Measurements from ENCODE around the gene NLRC5.
"Not testable (repeated sequence)": the region's sequence is repeated elsewhere in the genome, so short reads cannot be mapped to it uniquely, and the experiment has no call there.

NLRC5 gene

GRCh38 chr16:56970934-56971767 is 18.2 kb upstream of the NLRC5 start:
- no peaks in the 10 kb centered on the region for H3K9me3 ChIP-seq (ENCODE audit: control insufficient read depth, insufficient read depth, low read length)
- H3K4me1 ChIP-seq (ENCODE audit: insufficient read depth, low read length), result no peaks in the 10 kb centered on the region
- H3K36me3 ChIP-seq (ENCODE audit: insufficient read depth, low read length), result no peaks in the 10 kb centered on the region
- no peak overlapping the region for H3K9ac ChIP-seq (ENCODE audit: low read depth, low read length)

- Histone ChIP-seq H3K9ac (ENCODE audit: low read depth, low read length) (no peak overlapping the region), H3K9me3 (ENCODE audit: control insufficient read depth, insufficient read depth, low read length) (no peaks in the 10 kb centered on the region), H3K36me3 (ENCODE audit: insufficient read depth, low read length) (no peaks in the 10 kb centered on the region), H3K4me1 (ENCODE audit: insufficient read depth, low read length) (no peaks in the 10 kb centered on the region)
Observed at GRCh38 chr16:56971768-56972043, 17.7 kb upstream of the NLRC5 start.

- no peaks in the 10 kb centered on the region for H3K9me3 ChIP-seq (ENCODE audit: control insufficient read depth, insufficient read depth, low read length)
- H3K9ac ChIP-seq (ENCODE audit: low read depth, low read length), result no peak overlapping the region
- no peaks in the 10 kb centered on the region for H3K4me1 ChIP-seq (ENCODE audit: insufficient read depth, low read length)
- no peaks in the 10 kb centered on the region for H3K36me3 ChIP-seq (ENCODE audit: insufficient read depth, low read length)
Observed at GRCh38 chr16:56972403-56973293, 16.7 kb upstream of the NLRC5 start.

- Histone ChIP-seq H3K4me1 (ENCODE audit: insufficient read depth, low read length) (no peaks in the 10 kb centered on the region), H3K9me3 (ENCODE audit: control insufficient read depth, insufficient read depth, low read length) (no peaks in the 10 kb centered on the region), H3K9ac (ENCODE audit: low read depth, low read length) (no peak overlapping the region), H3K36me3 (ENCODE audit: insufficient read depth, low read length) (no peaks in the 10 kb centered on the region)
Observed at GRCh38 chr16:56973294-56973689, 16.1 kb upstream of the NLRC5 start.

GRCh38 chr16:56973899-56974298 is 15.5 kb upstream of the NLRC5 start:
- not testable (repeated sequence) for H3K4me1 ChIP-seq (ENCODE audit: insufficient read depth, low read length); H3K36me3 ChIP-seq (ENCODE audit: insufficient read depth, low read length); H3K9ac ChIP-seq (ENCODE audit: low read depth, low read length); H3K9me3 ChIP-seq (ENCODE audit: control insufficient read depth, insufficient read depth, low read length)

- H3K4me1 ChIP-seq (ENCODE audit: insufficient read depth, low read length), result no peaks in the 10 kb centered on the region
- no peak overlapping the region for H3K9ac ChIP-seq (ENCODE audit: low read depth, low read length)
- H3K36me3 ChIP-seq (ENCODE audit: insufficient read depth, low read length), result no peaks in the 10 kb centered on the region
- no peaks in the 10 kb centered on the region for H3K9me3 ChIP-seq (ENCODE audit: control insufficient read depth, insufficient read depth, low read length)
Observed at GRCh38 chr16:56974549-56975300, 14.6 kb upstream of the NLRC5 start.

- Histone ChIP-seq H3K4me1 (ENCODE audit: insufficient read depth, low read length) (no peaks in the 10 kb centered on the region), H3K9ac (ENCODE audit: low read depth, low read length) (no peak overlapping the region), H3K9me3 (ENCODE audit: control insufficient read depth, insufficient read depth, low read length) (no peaks in the 10 kb centered on the region; the same call in 1 of the 2 replicates), H3K36me3 (ENCODE audit: insufficient read depth, low read length) (no peaks in the 10 kb centered on the region)
Observed at GRCh38 chr16:56975714-56976113, 13.6 kb upstream of the NLRC5 start.

GRCh38 chr16:56977216-56977615 is 12.1 kb upstream of the NLRC5 start:
- Histone ChIP-seq H3K9me3 (ENCODE audit: control insufficient read depth, insufficient read depth, low read length) (no peaks in the 10 kb centered on the region; the same call in 1 of the 2 replicates), H3K4me1 (ENCODE audit: insufficient read depth, low read length) (0 out of 2 replicates have a peak, but pooled peaks cover 4% of the 10 kb centered on the region), H3K36me3 (ENCODE audit: insufficient read depth, low read length) (no peaks in the 10 kb centered on the region), H3K9ac (ENCODE audit: low read depth, low read length) (no peak overlapping the region)

- H3K9ac ChIP-seq (ENCODE audit: low read depth, low read length), result no peak overlapping the region
- no peaks in the 10 kb centered on the region; the same call in 1 of the 2 replicates for H3K9me3 ChIP-seq (ENCODE audit: control insufficient read depth, insufficient read depth, low read length)
- 0 out of 2 replicates have a peak, but pooled peaks cover 4% of the 10 kb centered on the region for H3K4me1 ChIP-seq (ENCODE audit: insufficient read depth, low read length)
- no peaks in the 10 kb centered on the region for H3K36me3 ChIP-seq (ENCODE audit: insufficient read depth, low read length)
Observed at GRCh38 chr16:56977823-56978430, 11.4 kb upstream of the NLRC5 start.

- no peak overlapping the region for H3K9ac ChIP-seq (ENCODE audit: low read depth, low read length)
- peaks cover 16% of the 10 kb centered on the region for H3K4me1 ChIP-seq (ENCODE audit: insufficient read depth, low read length)
- H3K9me3 ChIP-seq (ENCODE audit: control insufficient read depth, insufficient read depth, low read length), result no peaks in the 10 kb centered on the region; the same call in 1 of the 2 replicates
- no peaks in the 10 kb centered on the region for H3K36me3 ChIP-seq (ENCODE audit: insufficient read depth, low read length)
Observed at GRCh38 chr16:56980201-56980535, 9.2 kb upstream of the NLRC5 start.

- H3K9ac ChIP-seq (ENCODE audit: low read depth, low read length), result no peak overlapping the region
Observed at GRCh38 chr16:56980792-56981724, 8.3 kb upstream of the NLRC5 start.

GRCh38 chr16:56981729-56982271 is 7.6 kb upstream of the NLRC5 start:
- Histone ChIP-seq H3K9me3 (ENCODE audit: control insufficient read depth, insufficient read depth, low read length) (no peaks in the 10 kb centered on the region; the same call in 1 of the 2 replicates), H3K36me3 (ENCODE audit: insufficient read depth, low read length) (no peaks in the 10 kb centered on the region), H3K4me1 (ENCODE audit: insufficient read depth, low read length) (peaks cover 20% of the 10 kb centered on the region), H3K9ac (ENCODE audit: low read depth, low read length) (no peak overlapping the region)

More at GRCh38 chr16:56980792-56981724, 8.3 kb upstream of the NLRC5 start:
- no peaks in the 10 kb centered on the region; the same call in 1 of the 2 replicates for H3K9me3 ChIP-seq (ENCODE audit: control insufficient read depth, insufficient read depth, low read length)
- no peaks in the 10 kb centered on the region for H3K36me3 ChIP-seq (ENCODE audit: insufficient read depth, low read length)
- peaks cover 20% of the 10 kb centered on the region for H3K4me1 ChIP-seq (ENCODE audit: insufficient read depth, low read length)

- no peaks in the 10 kb centered on the region for H3K36me3 ChIP-seq (ENCODE audit: insufficient read depth, low read length)
- H3K9me3 ChIP-seq (ENCODE audit: control insufficient read depth, insufficient read depth, low read length), result no peaks in the 10 kb centered on the region; the same call in 1 of the 2 replicates
- H3K9ac ChIP-seq (ENCODE audit: low read depth, low read length), result no peak overlapping the region
- peaks cover 20% of the 10 kb centered on the region for H3K4me1 ChIP-seq (ENCODE audit: insufficient read depth, low read length)
Observed at GRCh38 chr16:56982695-56983094, 6.7 kb upstream of the NLRC5 start.

All from ES-I3 (cell line).